ENCODE measurements around the gene RNLS.

DNA sequence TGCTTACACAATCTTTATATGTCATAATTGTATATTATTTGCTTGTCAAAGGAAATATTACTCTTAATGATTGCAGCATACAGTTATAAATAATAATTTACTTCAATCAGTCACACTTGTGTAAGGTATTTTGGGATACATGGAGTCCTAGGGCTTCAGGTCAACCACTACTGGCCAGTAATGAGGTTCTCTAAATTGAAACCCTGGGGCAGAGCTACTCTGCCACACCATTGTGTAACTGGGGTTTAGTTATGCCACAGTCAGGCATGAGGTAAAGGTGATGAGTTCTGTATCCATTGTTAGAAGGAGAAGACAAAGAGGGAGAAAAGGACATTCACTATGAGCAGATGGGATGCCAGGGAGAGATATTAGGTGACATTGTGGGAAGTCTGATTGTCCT, 117.4 kb downstream of the RNLS start:
- TF ChIP-seq TAF1 (IDR thresholded peaks at IDR 0.05; ENCODE audit: borderline replicate concordance, insufficient read depth, low read length): no peak
- no peak for TF ChIP-seq POLR2AphosphoS5 (IDR thresholded peaks at IDR 0.05; ENCODE audit: low read depth, low read length)
- TF ChIP-seq, protein P1, sequence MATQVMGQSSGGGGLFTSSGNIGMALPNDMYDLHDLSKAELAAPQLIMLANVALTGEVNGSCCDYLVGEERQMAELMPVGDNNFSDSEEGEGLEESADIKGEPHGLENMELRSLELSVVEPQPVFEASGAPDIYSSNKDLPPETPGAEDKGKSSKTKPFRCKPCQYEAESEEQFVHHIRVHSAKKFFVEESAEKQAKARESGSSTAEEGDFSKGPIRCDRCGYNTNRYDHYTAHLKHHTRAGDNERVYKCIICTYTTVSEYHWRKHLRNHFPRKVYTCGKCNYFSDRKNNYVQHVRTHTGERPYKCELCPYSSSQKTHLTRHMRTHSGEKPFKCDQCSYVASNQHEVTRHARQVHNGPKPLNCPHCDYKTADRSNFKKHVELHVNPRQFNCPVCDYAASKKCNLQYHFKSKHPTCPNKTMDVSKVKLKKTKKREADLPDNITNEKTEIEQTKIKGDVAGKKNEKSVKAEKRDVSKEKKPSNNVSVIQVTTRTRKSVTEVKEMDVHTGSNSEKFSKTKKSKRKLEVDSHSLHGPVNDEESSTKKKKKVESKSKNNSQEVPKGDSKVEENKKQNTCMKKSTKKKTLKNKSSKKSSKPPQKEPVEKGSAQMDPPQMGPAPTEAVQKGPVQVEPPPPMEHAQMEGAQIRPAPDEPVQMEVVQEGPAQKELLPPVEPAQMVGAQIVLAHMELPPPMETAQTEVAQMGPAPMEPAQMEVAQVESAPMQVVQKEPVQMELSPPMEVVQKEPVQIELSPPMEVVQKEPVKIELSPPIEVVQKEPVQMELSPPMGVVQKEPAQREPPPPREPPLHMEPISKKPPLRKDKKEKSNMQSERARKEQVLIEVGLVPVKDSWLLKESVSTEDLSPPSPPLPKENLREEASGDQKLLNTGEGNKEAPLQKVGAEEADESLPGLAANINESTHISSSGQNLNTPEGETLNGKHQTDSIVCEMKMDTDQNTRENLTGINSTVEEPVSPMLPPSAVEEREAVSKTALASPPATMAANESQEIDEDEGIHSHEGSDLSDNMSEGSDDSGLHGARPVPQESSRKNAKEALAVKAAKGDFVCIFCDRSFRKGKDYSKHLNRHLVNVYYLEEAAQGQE (IDR thresholded peaks at IDR 0.05; ENCODE audit: insufficient read depth in 1 of 2, low read depth in 2 of 2, low read length in 2 of 2): no peak
- TF ChIP-seq FOXP2 (optimal IDR thresholded peaks at IDR 0.05; ENCODE audit: borderline replicate concordance, extremely low read depth, extremely low read length, insufficient read depth): no peak

Data from PFSK-1 (cell line).